Stimulated activated CD8-positive, alpha-beta memory T cell treated with anti-CD3 and anti-CD28 coated beads, Interleukin-4, amount 100 ng/mL, for 1 hour (primary cell): ENCODE results near the gene SREBF2.

ENCODE experiments used
- DNase-seq, 2 donors: peaks; one replicate each; pipeline ENCODE4 v3.0.0-alpha.2; 2020; ENCODE audit warnings: low read depth in 2 of 2, low spot score in 1 of 2

SREBF2 gene

DNA sequence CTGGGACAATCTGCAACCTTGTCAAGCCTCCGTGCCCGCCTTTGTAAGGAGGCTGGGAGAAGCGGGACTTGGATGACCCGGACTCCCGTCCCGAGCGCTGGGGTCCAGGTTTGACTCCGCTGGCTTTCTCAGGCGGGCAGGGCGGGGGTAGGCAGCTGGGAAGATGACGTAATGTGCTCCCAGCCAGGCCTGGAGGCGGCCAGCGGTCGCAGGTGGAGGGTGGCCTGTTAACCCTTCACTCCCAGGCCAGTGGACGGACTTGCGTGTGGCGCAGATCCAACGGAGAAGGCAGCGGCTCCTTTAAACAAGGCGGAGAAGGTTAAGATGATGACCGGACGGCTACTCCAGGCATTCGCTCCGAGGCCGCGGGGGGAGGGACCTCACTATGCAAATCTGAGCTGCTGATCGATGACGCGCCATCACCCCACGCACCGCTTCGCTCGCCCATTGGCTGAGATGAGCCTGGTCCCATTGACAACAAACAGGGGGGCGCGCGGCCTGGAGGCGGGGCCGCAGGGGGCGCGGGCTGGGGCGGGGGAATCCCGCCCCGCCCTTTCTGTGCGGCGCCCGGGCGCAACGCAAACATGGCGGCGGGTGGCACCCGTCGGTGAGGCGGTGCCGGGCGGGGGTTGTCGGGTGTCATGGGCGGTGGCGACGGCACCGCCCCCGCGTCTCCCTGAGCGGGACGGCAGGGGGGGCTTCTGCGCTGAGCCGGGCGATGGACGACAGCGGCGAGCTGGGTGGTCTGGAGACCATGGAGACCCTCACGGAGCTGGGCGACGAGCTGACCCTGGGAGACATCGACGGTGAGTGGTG is at the start of gene SREBF2:
Gene SREBF2 (plus strand): TSS at position 553 of the 816 bp plus-strand sequence. CDS start 166 bp downstream, at position 719.
- DNase-seq: peak; percentile 97

DNA sequence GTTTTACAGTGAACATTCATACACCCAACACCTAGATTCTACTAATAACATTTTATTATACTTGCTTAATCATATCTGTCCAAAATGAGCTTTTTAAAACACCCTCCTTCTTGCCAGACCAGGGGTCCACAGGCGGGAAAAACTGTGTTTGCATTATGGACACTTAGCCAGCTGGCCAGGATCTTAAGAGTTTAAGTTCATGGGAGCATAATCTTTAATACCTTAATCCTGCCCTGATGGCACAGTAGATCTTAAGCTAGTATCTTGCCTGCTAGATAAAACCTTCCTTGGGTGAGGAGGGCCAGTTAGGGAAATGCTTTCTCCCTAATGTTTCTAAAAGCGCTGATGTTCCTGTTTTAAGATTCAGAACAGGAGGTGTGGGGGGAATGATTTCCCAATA is 45.6 kb upstream of the SREBF2 start:
- DNase-seq: no peak

GRCh38 chr22:41793871-41794270 is 39.0 kb upstream of the SREBF2 start:
- DNase-seq: no peak

DNA sequence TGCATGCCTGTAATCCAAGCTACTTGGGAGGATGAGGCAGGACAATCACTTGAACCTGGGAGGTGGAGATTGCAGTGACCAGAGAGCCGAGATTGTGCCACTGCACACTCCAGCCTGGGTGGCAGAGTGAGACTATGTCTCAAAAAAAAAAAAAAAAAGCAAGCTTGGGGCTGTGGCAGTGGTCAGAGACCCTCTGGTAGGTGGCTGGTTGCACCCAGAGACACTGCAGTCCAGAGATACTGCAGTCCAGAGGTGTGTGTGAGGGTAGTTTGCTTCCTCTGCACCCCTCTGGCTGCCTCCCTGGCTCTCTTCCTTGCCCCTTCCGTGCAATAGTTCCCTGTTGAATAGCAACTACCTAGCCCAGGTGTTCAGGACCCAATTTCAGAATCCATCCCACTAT is 34.2 kb upstream of the SREBF2 start:
- no peak for DNase-seq

GRCh38 chr22:41799486-41800347 is 33.2 kb upstream of the SREBF2 start:
- DNase-seq: no peak

- DNase-seq: peak; percentile 72 to 80
Observed at GRCh38 chr22:41800348-41801146, 32.4 kb upstream of the SREBF2 start, which contains the start of gene CCDC134. Gene CCDC134 (plus strand): TSS chr22:41800679. CDS start chr22:41808891, 8,212 bp downstream.

DNA sequence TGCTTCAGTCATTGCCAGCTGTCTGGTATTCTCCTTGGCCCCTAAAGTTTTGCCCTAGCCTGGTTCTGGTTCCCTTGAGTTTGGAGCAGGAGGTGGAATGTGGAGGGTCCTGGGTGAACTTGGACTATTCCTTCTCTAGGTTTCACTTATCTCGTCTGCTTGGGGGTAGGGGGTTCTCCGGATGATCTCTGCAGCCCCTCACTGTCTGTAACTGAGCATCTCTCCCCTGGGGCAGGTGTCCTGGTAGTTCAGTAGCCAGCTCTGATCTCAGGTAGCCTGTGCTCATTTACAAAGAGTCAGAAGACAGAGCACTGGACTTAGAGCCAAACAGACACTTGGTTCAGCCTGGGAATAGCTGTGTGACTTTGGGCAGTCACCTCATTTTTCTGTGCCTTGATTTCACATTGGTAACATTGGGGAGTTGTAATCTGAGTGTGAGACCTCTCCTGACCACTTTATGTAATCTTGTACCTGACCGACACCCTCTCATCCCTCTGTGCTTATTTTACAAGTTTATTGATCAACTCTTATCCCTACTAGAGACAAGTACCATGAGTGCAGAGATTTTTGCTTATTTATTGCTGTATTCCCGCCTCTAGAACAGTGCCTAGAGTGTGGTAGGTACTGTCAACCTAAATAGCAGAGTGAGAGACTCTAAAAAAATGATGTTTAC is 31.6 kb upstream of the SREBF2 start:
- DNase-seq: no peak

DNA sequence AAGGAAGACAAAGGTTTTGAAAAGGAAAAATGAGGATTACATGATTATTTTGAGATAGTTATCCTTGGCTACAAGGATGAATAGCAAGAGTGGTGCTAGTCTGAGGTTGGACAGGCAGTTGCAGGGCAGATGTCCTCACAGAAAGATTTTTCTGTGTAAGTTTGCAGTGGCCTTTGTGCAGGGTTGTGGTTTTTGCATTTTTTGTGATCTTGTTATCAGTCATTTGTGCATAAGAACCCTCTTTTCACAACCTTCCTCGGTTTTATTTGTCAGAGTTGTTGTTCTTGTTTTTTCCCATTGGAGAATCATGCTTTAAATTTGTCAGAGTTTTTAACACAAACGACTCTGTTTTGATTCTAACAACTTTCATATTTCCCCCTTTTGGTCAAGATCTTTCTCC is 31.0 kb upstream of the SREBF2 start:
- DNase-seq: no peak

DNA sequence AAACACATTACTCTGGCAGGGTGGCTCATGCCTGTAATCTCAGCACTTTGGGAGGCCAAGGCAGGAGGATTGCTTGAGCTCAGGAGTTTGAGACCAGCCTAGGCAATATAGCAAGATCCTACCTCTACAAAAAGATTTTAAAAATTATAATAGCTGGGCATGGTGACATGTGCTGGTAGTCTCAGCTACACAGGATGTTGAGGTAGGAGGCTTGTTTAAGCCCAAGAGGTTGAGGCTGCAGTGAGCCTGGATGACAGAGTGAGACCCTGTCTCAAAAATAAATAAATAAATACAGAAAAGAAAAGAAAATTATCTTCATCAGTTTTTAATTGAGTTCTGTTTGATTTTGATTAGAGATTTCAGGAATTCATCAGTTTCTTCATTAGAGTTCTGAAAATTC is 27.3 kb upstream of the SREBF2 start:
- DNase-seq: no peak

- no peak for DNase-seq
Observed at GRCh38 chr22:41808400-41808799, 24.5 kb upstream of the SREBF2 start.

GRCh38 chr22:41810022-41810421 is 22.9 kb upstream of the SREBF2 start:
- no peak for DNase-seq

- DNase-seq: no peak
Observed at GRCh38 chr22:41812805-41813545, 19.9 kb upstream of the SREBF2 start.

DNA sequence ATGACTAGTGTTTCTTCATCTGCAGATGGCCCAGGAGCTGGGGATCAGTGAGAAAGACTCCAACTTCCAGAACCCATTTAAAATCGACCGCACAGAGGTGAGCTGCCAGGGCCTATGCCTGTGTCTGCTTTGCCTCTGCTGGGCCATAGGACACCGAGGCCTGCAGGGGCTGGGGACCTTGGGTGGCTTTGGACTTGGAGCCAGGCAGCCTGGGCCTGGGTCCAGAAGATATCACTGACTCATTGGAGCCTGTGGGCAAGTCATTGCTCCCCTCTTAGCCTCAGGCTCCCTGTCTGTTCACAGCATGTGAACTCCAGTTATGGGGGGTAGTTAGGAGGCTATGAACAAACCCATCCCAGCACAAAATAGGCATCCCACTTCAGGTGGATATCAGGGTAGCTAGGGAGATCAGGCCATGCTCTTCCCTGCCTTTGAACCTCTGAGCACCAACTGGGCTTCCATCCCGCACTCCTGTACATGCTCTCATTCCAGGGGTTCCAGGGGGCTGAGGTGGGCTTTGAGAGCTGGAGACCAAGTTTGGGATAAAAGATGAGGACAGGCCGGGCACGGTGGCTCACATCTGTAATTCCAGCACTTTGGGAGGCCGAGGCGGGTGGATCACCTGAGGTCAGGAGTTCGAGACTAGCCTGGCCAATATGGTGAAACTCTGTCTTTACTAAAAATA is 19.0 kb upstream of the SREBF2 start:
- no peak for DNase-seq

GRCh38 chr22:41815716-41816115 is 17.2 kb upstream of the SREBF2 start:
- no peak for DNase-seq

DNA sequence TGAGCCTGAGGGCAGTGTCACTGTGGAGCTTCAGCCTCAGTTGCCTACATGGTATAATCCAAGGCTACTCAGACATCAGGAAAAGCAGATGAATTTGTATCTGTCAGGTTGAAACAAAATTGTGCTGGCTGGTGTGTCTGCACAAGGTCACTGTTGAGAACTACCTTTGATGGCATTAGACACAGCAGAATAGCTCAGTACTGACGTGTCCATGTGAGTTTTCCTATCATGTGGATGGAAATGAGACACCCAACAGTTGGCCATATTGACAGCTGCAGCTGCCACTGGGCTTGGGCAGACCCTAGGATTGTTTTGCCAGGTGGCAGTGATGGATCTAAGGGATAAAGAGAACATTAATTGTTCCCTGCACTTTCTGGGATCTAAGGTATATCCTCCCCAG is 16.7 kb upstream of the SREBF2 start:
- DNase-seq: no peak

GRCh38 chr22:41816871-41817270 is 16.0 kb upstream of the SREBF2 start:
- no peak for DNase-seq

DNA sequence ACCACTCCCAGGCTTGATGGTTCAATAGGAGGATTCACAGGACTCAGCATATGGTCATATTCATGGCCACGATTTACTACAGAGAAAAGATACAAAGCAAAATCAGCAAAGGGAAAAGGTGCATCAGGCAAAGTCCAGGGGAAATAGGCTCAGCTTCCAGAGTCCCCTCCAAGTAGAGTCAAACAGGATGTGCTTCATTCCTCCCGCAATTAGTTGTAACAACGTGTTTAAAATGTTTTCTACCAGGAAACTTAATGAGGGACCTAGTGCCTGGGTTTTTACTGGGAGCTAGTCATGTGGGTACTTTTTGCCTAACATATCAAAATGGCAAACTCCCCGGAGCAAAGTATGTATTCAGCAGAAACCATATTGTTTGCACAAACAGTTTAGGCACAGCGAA is 14.9 kb upstream of the SREBF2 start:
- DNase-seq: no peak

DNA sequence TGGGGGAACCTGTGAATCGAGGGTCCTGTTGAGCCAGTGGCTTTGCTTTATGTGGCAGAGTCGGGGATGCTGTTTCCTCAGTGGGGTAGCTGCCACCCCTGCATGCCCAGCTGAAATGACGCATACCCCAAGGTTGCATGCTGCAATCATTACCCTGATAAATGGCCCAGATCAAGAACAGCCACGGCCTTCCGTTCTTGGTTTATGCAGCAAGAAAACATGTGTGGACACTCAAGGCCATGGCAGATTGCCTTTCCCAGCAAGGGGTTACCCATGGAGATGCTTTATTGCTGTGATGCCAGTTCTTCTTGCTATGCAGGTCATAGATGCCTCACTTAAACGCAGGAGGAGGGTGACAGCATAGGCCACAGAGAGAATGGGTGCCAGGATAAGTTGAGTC is 14.3 kb upstream of the SREBF2 start:
- no peak for DNase-seq

DNA sequence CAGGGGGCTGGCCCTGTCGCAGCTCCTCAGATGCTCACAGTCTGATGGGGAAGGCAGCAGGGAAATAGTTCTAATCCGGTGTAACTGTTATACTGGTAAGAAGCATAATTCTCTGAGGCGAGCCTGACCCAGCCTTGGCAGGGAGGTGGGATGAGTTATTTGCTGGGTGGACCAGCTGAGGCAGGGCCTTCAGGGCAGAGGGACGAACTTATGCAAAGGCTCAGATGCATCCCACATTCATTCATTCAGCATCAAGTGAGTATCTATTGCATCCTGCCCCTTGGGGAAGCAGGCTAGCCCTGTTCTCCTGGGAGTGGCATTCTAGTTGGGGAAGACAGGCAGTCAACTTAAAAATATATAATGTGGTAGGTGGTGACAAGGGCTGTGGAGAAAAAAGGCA is 13.6 kb upstream of the SREBF2 start:
- DNase-seq: no peak

DNA sequence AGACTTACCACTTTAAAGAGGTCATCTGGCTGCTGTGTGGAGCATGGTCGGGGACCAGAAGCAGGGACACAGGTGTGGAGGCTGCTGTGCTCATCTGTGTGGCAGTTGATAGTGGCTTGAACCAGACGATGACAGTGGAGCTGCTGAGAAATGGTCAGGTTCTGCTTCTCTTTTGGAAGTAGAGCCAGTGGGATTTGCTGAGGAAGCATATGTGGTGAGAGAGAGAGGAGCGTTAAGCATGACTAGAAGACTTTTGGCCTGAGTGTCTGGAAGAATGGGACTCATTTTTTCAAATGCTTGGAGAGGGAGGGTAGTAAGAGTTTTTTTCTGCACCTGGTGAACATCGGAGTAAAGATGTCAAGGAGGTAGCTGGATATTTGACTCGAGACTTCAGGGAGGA is 12.5 kb upstream of the SREBF2 start:
- no peak for DNase-seq
